GM18505 (cell line): ENCODE data around the gene EMX1.

ENCODE experiments used
- ATAC-seq: cut with Tn5 transposase; IDR thresholded peaks from one replicate; pipeline ENCODE4 v1.9.1; 2021; ENCODE audit not compliant: unreplicated experiment
- POLR2A ChIP-seq: IDR thresholded peaks from 4 replicates; pipeline ENCODE4 v1.6.1; 2011; ENCODE audit warnings: borderline replicate concordance; ENCODE audit not compliant: insufficient read depth, insufficient read length; ENCODE audit errors: extremely low read depth

The EMX1 gene

DNA sequence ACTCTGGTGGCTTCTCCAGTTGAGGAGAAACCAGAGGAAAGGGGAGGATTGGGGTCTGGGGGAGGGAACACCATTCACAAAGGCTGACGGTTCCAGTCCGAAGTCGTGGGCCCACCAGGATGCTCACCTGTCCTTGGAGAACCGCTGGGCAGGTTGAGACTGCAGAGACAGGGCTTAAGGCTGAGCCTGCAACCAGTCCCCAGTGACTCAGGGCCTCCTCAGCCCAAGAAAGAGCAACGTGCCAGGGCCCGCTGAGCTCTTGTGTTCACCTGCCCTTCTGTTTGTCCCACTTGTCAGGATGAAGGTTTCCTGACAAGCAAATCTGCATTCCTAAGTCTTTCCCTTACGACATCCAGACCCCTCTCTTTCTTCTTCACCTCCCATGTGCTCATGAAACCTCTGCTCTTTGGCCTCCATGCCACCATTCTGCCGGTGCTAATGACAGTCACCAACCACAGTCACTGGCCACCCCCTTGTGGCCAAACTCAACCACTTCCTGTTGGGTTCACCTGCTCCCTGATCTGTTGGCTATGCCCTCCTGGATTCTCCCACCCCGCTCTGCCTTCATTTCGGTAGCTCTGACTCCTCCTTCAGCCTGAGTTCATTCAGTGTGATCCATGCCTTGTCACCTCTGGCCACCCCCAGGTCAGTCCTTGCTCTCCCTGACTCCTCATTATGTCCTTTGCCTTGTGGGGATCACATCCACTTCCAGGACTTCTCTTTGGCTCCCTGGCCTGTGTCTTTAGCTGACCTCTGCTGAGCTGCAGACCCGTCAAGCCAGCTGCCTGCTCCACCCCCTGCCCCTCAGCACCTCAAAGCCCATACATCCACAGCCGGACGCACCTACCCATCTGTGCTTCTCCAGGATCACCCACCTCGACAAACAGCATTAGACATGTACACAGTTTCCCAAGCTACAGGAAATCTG, 17.6 kb downstream of the EMX1 start:
- ATAC-seq: no peak
- no peak for TF ChIP-seq POLR2A

GRCh38 chr2:72935611-72935957, 18.3 kb downstream of the EMX1 start:
- ATAC-seq: no peak
- no peak for TF ChIP-seq POLR2A

DNA sequence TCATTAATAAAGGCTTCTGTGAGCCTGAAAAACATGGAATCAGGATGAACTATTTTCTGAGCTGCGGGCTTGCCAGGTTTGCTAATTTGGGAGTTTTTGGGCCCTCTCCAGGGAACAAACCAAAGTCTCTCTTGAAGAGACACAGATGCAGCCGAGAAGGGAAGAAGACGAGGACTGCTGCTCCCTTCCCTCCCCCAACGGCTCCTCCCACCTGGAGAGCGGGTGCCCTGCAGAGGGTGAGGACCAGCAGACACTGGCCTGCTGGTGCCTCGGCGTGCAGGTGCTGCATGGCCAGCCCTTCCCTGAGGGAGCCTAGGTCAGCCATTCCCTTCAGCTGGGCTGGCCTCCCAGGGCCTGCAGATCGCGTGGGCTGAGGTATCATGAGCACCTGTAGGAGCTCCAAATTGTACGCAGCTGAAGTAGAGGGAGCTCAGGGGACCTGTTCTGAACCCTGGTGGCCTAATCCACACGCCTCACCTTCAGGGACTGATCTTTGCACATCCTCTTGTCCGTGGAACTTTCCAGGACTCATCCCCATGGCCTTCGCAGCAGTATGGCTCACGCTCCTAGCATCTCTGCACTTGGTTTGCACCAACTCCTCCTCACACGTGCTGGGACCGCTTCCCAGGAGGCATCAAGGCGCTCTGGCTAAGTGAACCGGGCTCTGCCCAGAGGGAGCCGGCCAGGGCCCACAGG, 19.5 kb downstream of the EMX1 start:
- no peak for TF ChIP-seq POLR2A
- ATAC-seq: no peak

GRCh38 chr2:72937356-72937669, 20.0 kb downstream of the EMX1 start:
- TF ChIP-seq POLR2A: no peak
- no peak for ATAC-seq

DNA sequence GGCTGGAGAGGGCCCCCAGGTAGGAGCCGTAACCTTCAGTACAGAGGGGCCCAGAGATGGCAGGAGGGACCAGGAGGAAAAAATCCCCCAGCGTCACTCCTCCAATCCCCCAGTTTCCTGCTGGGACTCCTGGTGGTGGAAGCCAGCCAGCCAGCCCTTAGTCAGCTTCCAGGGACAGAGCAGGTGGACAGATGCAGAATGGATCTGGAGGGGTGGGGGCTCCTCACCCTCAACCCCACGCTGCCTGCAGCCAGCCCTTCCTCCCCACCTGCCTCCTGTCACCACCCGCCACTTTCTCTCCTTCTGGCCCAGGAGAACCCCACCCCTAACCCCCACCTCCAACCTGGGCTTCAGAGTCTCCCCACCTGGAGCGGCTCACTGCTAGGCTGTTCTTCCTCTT, 21.1 kb downstream of the EMX1 start:
- TF ChIP-seq POLR2A: no peak
- ATAC-seq: no peak

- ATAC-seq: no peak
- TF ChIP-seq POLR2A: no peak
These were observed 23.0 kb downstream of the EMX1 start for GRCh38 chr2:72940361-72940760.

DNA sequence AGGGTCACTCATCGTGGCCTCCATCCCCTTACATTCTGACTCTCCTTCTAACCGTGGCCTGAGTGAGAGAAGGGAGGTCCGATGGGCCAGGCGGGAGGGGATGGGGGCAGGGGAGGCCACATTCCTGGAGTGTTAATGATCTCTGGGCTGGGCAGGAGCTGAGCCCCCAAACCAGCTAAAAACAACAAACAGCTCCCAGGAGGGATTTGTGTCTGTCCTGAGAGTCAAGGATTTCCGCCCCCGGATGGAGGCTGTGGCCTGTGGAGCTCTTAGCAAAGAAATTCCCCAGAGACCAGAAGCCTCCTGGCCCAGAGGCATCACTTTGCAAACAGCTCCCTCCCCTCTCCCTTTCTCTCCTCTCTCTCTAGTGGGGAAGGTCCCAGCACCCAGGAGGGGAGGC, 23.5 kb downstream of the EMX1 start:
- TF ChIP-seq POLR2A: no peak
- no peak for ATAC-seq

- no peak for ATAC-seq
These were observed 25.0 kb downstream of the EMX1 start for GRCh38 chr2:72942293-72942692.

GRCh38 chr2:72942881-72943418, 25.6 kb downstream of the EMX1 start:
- no peak for TF ChIP-seq POLR2A
- ATAC-seq: no peak

More at GRCh38 chr2:72942293-72942692, 25.0 kb downstream of the EMX1 start:
- TF ChIP-seq POLR2A: no peak

- no peak for ATAC-seq
- no peak for TF ChIP-seq POLR2A
These were observed 26.4 kb downstream of the EMX1 start for GRCh38 chr2:72943540-72944395.

DNA sequence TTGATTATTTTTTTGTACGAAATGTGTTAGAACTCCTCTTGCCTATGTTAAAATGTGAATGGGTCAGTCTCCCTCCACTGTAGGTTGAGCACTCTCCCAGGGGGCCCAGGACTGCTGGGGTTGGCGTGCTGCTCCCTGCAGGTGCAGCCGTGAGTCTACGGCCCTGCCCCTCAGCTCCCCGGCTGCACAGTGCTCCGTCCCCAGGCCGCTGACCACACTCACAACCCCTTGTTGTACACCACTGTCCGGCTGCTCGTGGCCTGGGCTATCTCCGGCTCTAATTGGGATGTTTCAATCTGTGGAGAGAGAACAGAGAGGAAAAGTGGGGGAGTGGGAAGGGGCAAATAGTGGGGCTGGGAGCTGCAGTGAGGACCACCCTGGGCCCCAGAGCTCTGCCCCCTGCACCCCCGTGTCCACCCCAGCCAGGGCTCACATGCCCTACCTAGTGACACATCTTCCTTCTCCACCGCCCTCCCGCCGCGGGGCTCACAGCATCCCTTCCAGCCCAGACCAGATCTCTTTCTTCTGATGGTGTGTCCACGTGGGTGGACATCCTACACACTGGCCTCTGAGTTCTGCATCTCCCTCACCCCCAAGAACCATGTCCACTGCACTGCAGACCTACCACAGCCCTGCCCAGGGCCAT, 27.6 kb downstream of the EMX1 start:
- TF ChIP-seq POLR2A: no peak
- ATAC-seq: no peak

GRCh38 chr2:72945450-72946019, 28.2 kb downstream of the EMX1 start:
- no peak for ATAC-seq
- TF ChIP-seq POLR2A: no peak
